Bronchial epithelial cell (primary cell): Measurements from ENCODE around the gene ZNF141. TPM values are rescaled to one million over a fixed set of nuclear protein-coding genes. Genes with fewer than 3 reads are reported as not detected.
A peak's percentile ranks its signal among the peaks of the same experiment; 100 is the strongest.

Experiments
- DNase-seq: peaks from one replicate; pipeline ENCODE4 v3.0.0-alpha.2; 2010; ENCODE audit warnings: low read depth
- FAIRE-seq: peaks from 2 replicates; lab custom pipeline; 2011; peaks lifted over from hg19 to GRCh38; lab: Jason Lieb, UNC
- H3K27me3 ChIP-seq: 2 replicates; pipeline ENCODE4 v1.5.1; 2011; ENCODE audit warnings: low read length; ENCODE audit not compliant: control insufficient read depth, insufficient read depth
- H3K36me3 ChIP-seq: 2 replicates; pipeline ENCODE4 v1.5.1; 2011; ENCODE audit warnings: low read length; ENCODE audit not compliant: control insufficient read depth, insufficient read depth
- H3K4me3 ChIP-seq: 2 replicates; pipeline ENCODE4 v1.5.1; 2011; ENCODE audit warnings: mild to moderate bottlenecking, low read depth, low read length, control low read depth
- total RNA-seq: library from RNA; depleted of rRNA; stranded (reverse); fragments of >200 nt; gene quantifications from 2 replicates; pipeline ENCODE4 v1.2.1, GENCODE V29; 2014
- TF ChIP-seq, protein P1 (sequence below): IDR thresholded peaks from 2 replicates; pipeline ENCODE4 v1.5.1; 2011; ENCODE audit warnings: mild to moderate bottlenecking, moderate library complexity, low read length, control low read depth, inconsistent platforms; ENCODE audit not compliant: insufficient read depth, severe bottlenecking

The ZNF141 gene
- total RNA-seq, 1 donor from 2014 or later, result 8.2 TPM

GRCh38 chr4:373062-373839 is 35.6 kb downstream of the ZNF141 start:
- peaks cover 2% of the 10 kb centered on the region for H3K36me3 ChIP-seq
- H3K27me3 ChIP-seq, result no peaks in the 10 kb centered on the region
- DNase-seq, result no peak
- no peak overlapping the region for H3K4me3 ChIP-seq
- no peak for FAIRE-seq
- TF ChIP-seq, protein P1, sequence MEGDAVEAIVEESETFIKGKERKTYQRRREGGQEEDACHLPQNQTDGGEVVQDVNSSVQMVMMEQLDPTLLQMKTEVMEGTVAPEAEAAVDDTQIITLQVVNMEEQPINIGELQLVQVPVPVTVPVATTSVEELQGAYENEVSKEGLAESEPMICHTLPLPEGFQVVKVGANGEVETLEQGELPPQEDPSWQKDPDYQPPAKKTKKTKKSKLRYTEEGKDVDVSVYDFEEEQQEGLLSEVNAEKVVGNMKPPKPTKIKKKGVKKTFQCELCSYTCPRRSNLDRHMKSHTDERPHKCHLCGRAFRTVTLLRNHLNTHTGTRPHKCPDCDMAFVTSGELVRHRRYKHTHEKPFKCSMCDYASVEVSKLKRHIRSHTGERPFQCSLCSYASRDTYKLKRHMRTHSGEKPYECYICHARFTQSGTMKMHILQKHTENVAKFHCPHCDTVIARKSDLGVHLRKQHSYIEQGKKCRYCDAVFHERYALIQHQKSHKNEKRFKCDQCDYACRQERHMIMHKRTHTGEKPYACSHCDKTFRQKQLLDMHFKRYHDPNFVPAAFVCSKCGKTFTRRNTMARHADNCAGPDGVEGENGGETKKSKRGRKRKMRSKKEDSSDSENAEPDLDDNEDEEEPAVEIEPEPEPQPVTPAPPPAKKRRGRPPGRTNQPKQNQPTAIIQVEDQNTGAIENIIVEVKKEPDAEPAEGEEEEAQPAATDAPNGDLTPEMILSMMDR, result no peak

- FAIRE-seq (no peak), DNase-seq (no peak)
- H3K4me3 ChIP-seq, result no peak overlapping the region
- TF ChIP-seq, protein P1, result no peak
- H3K36me3 ChIP-seq, result peaks cover 2% of the 10 kb centered on the region
- no peaks in the 10 kb centered on the region for H3K27me3 ChIP-seq
These were observed 36.9 kb downstream of the ZNF141 start for GRCh38 chr4:374298-375160.

- no peaks in the 10 kb centered on the region for H3K36me3 ChIP-seq
- H3K4me3 ChIP-seq, result no peak overlapping the region
- TF ChIP-seq, protein P1, result no peak
- DNase-seq (no peak), FAIRE-seq (peak; percentile 72)
- H3K27me3 ChIP-seq, result no peaks in the 10 kb centered on the region
These were observed 46.8 kb downstream of the ZNF141 start for GRCh38 chr4:384311-385010.

DNA sequence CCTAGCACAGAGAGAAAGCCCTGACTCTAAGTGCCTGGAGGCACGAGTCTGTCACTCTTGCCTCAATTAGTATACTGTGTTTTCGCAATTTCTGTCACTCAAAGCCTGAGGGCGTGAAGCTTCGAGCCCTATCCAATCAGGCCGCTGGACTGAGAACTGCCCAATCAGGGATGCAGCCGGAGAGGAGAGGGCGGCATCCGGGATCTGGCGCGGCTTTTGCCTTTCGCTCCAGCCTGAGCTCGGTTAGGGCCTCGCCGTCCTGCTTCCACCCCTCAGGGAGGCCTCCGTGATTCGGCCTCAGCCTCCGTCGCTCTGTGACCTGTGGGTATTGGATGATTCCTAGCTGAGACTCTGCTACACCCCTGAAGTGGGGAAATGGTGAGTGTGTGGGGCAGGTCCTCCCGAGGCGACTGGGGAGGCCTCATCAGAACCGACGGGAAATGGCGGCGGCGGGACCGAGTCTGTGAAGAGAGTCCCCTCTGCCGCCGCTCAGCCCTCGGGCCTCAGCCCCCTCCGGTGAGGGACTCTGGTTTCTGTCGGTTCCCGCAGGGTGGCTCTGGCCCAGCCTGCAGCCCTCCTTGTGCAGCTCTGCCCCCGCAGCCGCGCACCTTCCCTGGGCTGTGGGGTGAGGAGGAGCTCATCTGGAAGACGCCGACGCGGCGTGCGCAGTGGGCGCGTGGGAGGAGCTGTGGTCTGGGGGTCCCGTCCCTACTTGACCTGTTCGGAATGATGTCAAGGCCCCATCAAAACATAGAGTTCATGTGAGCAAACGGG is 48.5 kb downstream of the ZNF141 start:
- DNase-seq (no peak), FAIRE-seq (no peak)
- H3K4me3 ChIP-seq, result no peak overlapping the region

GRCh38 chr4:386708-387105 is 49.1 kb downstream of the ZNF141 start:
- no peaks in the 10 kb centered on the region for H3K27me3 ChIP-seq
- H3K36me3 ChIP-seq, result no peaks in the 10 kb centered on the region
- H3K4me3 ChIP-seq, result no peak overlapping the region
- DNase-seq, result no peak
- FAIRE-seq, result no peak
- TF ChIP-seq, protein P1, result no peak

More for the DNA sequence above, 48.5 kb downstream of the ZNF141 start:
- TF ChIP-seq, protein P1, result no peak
- H3K36me3 ChIP-seq, result no peaks in the 10 kb centered on the region
- no peaks in the 10 kb centered on the region for H3K27me3 ChIP-seq
